K562 (cell line): ENCODE measurements around the gene KRT16. TPM values are rescaled to one million over a fixed set of nuclear protein-coding genes. Genes with fewer than 3 reads are reported as not detected.
A peak's percentile ranks its signal among the peaks of the same experiment; 100 is the strongest.

Experiments
- ATAC-seq: fragments of 200-7000 bp; cut with Tn5 transposase; 3 replicates; pipeline ENCODE4 v1.9.1; 2020; ENCODE audit warnings: moderate library complexity
- BruUV-seq: library from RNA; stranded (reverse); fragments of 400-500 nt; replicated peaks from 2 replicates; lab custom pipeline; 2021; lab: Mats Ljungman, UMichigan
- CTCF ChIA-PET: fragments of 300-600 bp; formaldehyde crosslinking; extraction: SDS; loops from one replicate; lab custom pipeline; 2021; ENCODE audit warnings: low intra/inter-chr PET ratio; lab: Yijun Ruan, JAX
- POLR2A ChIA-PET: fragments of 300-600, 350-650 bp; sonication (Branson Sonifier 250); formaldehyde crosslinking; extraction: SDS; loops from one replicate; lab custom pipeline; 2021; ENCODE audit warnings: antibody characterized with exemption, inconsistent platforms; lab: Yijun Ruan, JAX
- DNase-seq, 4 experiments: peaks; one replicate each; pipeline versions ENCODE4 v3.0.0 to v3.0.0-alpha.2; 2011 to 2018; ENCODE audit warnings: low spot score in 3 of 4, mixed read lengths in 3 of 4; ENCODE audit errors: extremely low read depth in 1 of 4
- FAIRE-seq: peaks from 2 replicates; lab custom pipeline; 2011; peaks lifted over from hg19 to GRCh38; lab: Jason Lieb, UNC
- H2AFZ ChIP-seq: 2 replicates; pipeline ENCODE4 v1.6.0; 2011; ENCODE audit warnings: low read depth, low read length, control low read depth, inconsistent platforms
- H3K27ac ChIP-seq: fragments of 200-600 bp; 3 replicates; pipeline ENCODE4 v1.8.0; 2011; ENCODE audit warnings: low read depth, mild to moderate bottlenecking, control low read depth, inconsistent platforms, low read length, moderate library complexity, mixed read lengths; ENCODE audit errors: extremely low read depth
- H3K27me3 ChIP-seq, 2 experiments: fragments of 300-600 bp in 1 of 2; 2 replicates in 1 of 2; 3 replicates in 1 of 2; pipeline versions ENCODE4 v1.6.0 to v1.8.0; 2011; ENCODE audit warnings: inconsistent platforms in 2 of 2, low read length in 2 of 2, mild to moderate bottlenecking in 1 of 2, mixed read lengths in 1 of 2, moderate library complexity in 1 of 2; ENCODE audit not compliant: control insufficient read depth in 2 of 2, insufficient read depth in 2 of 2
- H3K36me3 ChIP-seq: fragments of 300-600 bp; 3 replicates; pipeline ENCODE4 v1.8.0; 2011; ENCODE audit warnings: mild to moderate bottlenecking, low read length, inconsistent platforms; ENCODE audit not compliant: control insufficient read depth, insufficient read depth
- H3K4me1 ChIP-seq, 2 experiments: fragments of 200-600 bp in 1 of 2; replicated peaks in 1 of 2; 2 replicates in 1 of 2; 3 replicates in 1 of 2; pipeline versions ENCODE4 v1.5.1 to v1.8.0; 2011; ENCODE audit warnings: inconsistent platforms in 2 of 2, low read length in 2 of 2, mild to moderate bottlenecking in 1 of 2, mixed read lengths in 1 of 2, moderate library complexity in 1 of 2; ENCODE audit not compliant: control insufficient read depth in 2 of 2, insufficient read depth in 2 of 2
- H3K4me2 ChIP-seq: 2 replicates; pipeline ENCODE4 v1.6.1; 2011; ENCODE audit warnings: low read length, control low read depth, inconsistent platforms, mixed read lengths; ENCODE audit not compliant: insufficient read depth
- H3K4me3 ChIP-seq: fragments of 200-600 bp; sonication (generic), shearing (Covaris generic); 2 replicates; pipeline ENCODE4 v1.5.1; 2016; ENCODE audit warnings: control low read depth, inconsistent platforms
- H3K79me2 ChIP-seq: fragments of 200-600 bp; 3 replicates; pipeline ENCODE4 v1.8.0; 2011; ENCODE audit warnings: low read length, inconsistent platforms; ENCODE audit not compliant: control insufficient read depth, insufficient read depth
- H3K9ac ChIP-seq, 2 experiments: 2 replicates each; pipeline versions ENCODE4 v1.6.0 to v1.6.1; 2011; ENCODE audit warnings: low read depth in 2 of 2, low read length in 2 of 2, control low read depth in 1 of 2, inconsistent platforms in 1 of 2, mild to moderate bottlenecking in 1 of 2, mixed read lengths in 1 of 2; ENCODE audit not compliant: insufficient read depth in 1 of 2
- H3K9me1 ChIP-seq: one replicate; pipeline ENCODE4 v1.6.0; 2011; ENCODE audit warnings: inconsistent platforms, mild to moderate bottlenecking, low read length, moderate library complexity; ENCODE audit not compliant: control insufficient read depth, insufficient read depth
- H3K9me3 ChIP-seq: replicated peaks from 2 replicates; pipeline ENCODE4 v1.5.1; 2011; ENCODE audit warnings: low read depth, low read length, inconsistent platforms; ENCODE audit not compliant: control insufficient read depth, insufficient read depth
- H4K20me1 ChIP-seq: replicated peaks from 2 replicates; pipeline ENCODE4 v1.6.1; 2011; ENCODE audit warnings: low read length, inconsistent platforms, mixed read lengths; ENCODE audit not compliant: control insufficient read depth, insufficient read depth
- EGR1 ChIP-seq: fragments of 450-650 bp; conservative IDR thresholded peaks from 2 replicates; pipeline ENCODE4 v1.6.1; 2017; ENCODE audit warnings: mild to moderate bottlenecking
- MEIS2 ChIP-seq: fragments of 450-650 bp; IDR thresholded peaks from 2 replicates; pipeline ENCODE4 v1.6.1; 2014; ENCODE audit warnings: mild to moderate bottlenecking; ENCODE audit not compliant: partially characterized antibody
- WGBS: fragments of 100-300 bp; shearing (Covaris generic); methylation state at CpG from one replicate; pipeline ENCODE4 v1.1.6; 2016; ENCODE audit warnings: low coverage, mixed read lengths; ENCODE audit not compliant: insufficient coverage; ENCODE audit errors: missing lambda C conversion rate; 5-methylcytosine and 5-hydroxymethylcytosine counted together
- in situ Hi-C: fragments of 300-500 bp; cut with MboI; formaldehyde crosslinking; loops from 4 replicates; pipeline ENCODE4 v1.15.0; 2018; ENCODE audit warnings: inconsistent platforms, mixed read lengths
- intact Hi-C: fragments of 100-400 bp; cut with micrococcal nuclease; formaldehyde crosslinking; loops from 2 replicates; pipeline ENCODE4 v1.14.2; 2022
- polyA plus RNA-seq, 8 experiments: library from polyadenylated mRNA; depleted of rRNA in 4 of 8; stranded (reverse) in 5 of 8; unstranded in 3 of 8; fragments of >200 nt; fragmentation: Nextera tagmentation in 2 of 8; fragmentation: Illumina TruSeq in 1 of 8; extraction: Ambion mirVana in 2 of 8; extraction: Trizol in 1 of 8; gene quantifications; 2 replicates each; pipeline versions ENCODE4 v1.2.1 to v1.2.3, GENCODE V29; 2011 to 2014; ENCODE audit warnings: inconsistent platforms in 1 of 8, missing spikeins in 1 of 8
- total RNA-seq, 7 experiments: library from RNA; depleted of rRNA in 6 of 7; stranded (reverse); fragments of >200 nt in 6 of 7; fragmentation: Illumina TruSeq in 2 of 7; extraction: Trizol in 2 of 7; gene quantifications; 2 replicates each; pipeline versions ENCODE4 v1.2.1 to v1.2.3, GENCODE V29; 2011 to 2021; ENCODE audit warnings: low replicate concordance in 1 of 7
- TF ChIP-seq, protein P1 (sequence below), 2 experiments: IDR thresholded peaks in 1 of 2; conservative IDR thresholded peaks in 1 of 2; 2 replicates each; pipeline ENCODE4 v1.6.1; 2016; ENCODE audit warnings: low read depth in 2 of 2, mild to moderate bottlenecking in 1 of 2, missing compliant biosample characterization in 1 of 2, missing genetic modification characterization in 1 of 2, moderate library complexity in 1 of 2
- TF ChIP-seq, protein P2 (sequence below): fragments of 250-450 bp; sonication (Bioruptor Pico); IDR thresholded peaks from 2 replicates; pipeline ENCODE4 v1.4.0; 2020

The KRT16 gene
- total and polyA plus RNA-seq, 9 of the 15 experiments (the other 6 are each of a cell fraction or from before 2014, with no cell fraction given): 0.04 TPM; not detected in 8

DNA sequence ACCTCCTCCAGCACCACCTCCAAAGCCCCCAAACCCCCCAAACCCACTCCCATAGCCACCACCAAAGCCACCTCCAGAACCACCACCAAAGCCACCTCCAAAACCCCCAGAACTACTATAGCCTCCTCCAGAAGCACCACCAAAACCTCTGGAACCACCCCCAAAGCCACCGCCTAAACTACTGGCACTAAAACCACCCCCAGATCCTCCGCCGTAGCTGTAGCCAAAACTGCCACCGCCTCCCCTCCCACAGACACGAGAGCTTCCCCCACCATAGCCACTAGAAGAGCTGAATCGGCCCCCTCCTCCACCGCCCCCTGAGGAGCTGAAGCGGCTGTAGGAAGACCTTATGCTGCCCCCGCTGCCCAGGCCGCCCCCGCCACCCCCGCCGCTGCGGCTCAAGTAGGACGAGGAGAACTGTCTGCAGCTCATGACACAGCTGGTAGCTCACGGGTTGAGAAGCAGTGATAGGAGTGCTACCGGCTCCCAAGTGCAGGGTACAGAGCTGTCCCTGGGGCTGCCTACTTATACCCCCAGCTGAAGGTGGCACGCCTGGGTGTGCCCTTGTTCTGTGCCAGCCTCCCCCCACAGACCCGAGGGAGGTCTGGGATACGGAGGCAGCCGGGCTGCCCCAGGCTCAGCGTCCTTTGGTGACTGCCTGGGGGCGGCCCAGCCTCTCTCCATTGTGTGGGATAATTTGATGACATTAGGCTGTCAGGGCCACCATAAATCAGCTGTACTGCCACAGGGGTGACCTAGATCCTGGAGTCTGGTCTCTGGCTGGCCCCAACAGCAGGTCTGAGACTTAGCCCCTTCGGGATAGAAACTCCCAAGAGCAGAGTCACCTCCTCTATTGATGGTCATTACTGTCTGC is 40.8 kb downstream of the KRT16 start, which contains the start of gene KRT9:
Gene KRT9, minus strand, starts transcription at position 499 of the 874 bp plus-strand sequence. Its CDS starts 67 bp downstream, at position 432.
- no peak for FAIRE-seq
- Histone ChIP-seq H3K4me3 (no peak within 1 kb of the TSS), H3K79me2 (no peaks in the 10 kb centered on the region), H3K9me3 (no peaks in the 10 kb centered on the region), H3K4me1 (peaks cover 0 to 10% of the 10 kb centered on the region in 2 experiments; a peak in 3 of 5 replicates), H3K36me3 (no peaks in the 10 kb centered on the region), H3K27me3 (peaks cover 33 to 51% of the 10 kb centered on the region in 2 experiments), H3K27ac (no peak within 1 kb of the TSS), H3K4me2 (no peak within 1 kb of the TSS), H3K9ac (no peak within 1 kb of the TSS), H4K20me1 (no peaks in the 10 kb centered on the region), H2AFZ (no peak within 1 kb of the TSS), H3K9me1 (no peaks in the 10 kb centered on the region)
- WGBS: 2% methylated on average over 15 of the region's 24 CpGs
- DNase-seq: no peak
- intact Hi-C loops (no loop called here), in situ Hi-C loops (no loop called here)
- no TSS peak for BruUV-seq
- ChIA-PET CTCF (interaction anchor here (0.6 kb wide), 1 partner anchor 1533 kb away, joined by 3 read pairs; no protein-coding TSS in a partner anchor), POLR2A (interaction anchor here (0.6 to 1.5 kb wide), 3 partner anchors 9 to 57 kb away, joined by 3 to 4 read pairs (median 3); no protein-coding TSS in a partner anchor)
- peak; percentile 82 for TF ChIP-seq EGR1
- TF ChIP-seq, protein P1, sequence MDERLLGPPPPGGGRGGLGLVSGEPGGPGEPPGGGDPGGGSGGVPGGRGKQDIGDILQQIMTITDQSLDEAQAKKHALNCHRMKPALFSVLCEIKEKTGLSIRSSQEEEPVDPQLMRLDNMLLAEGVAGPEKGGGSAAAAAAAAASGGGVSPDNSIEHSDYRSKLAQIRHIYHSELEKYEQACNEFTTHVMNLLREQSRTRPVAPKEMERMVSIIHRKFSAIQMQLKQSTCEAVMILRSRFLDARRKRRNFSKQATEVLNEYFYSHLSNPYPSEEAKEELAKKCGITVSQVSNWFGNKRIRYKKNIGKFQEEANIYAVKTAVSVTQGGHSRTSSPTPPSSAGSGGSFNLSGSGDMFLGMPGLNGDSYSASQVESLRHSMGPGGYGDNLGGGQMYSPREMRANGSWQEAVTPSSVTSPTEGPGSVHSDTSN (CRISPR knock-in tag; IDR thresholded peaks at IDR 0.05; ENCODE audit: low read depth): no peak
- TF ChIP-seq, protein P1 (tag; conservative IDR thresholded peaks at IDR 0.05; ENCODE audit: low read depth): peak; percentile 54
- TF ChIP-seq, protein P2, sequence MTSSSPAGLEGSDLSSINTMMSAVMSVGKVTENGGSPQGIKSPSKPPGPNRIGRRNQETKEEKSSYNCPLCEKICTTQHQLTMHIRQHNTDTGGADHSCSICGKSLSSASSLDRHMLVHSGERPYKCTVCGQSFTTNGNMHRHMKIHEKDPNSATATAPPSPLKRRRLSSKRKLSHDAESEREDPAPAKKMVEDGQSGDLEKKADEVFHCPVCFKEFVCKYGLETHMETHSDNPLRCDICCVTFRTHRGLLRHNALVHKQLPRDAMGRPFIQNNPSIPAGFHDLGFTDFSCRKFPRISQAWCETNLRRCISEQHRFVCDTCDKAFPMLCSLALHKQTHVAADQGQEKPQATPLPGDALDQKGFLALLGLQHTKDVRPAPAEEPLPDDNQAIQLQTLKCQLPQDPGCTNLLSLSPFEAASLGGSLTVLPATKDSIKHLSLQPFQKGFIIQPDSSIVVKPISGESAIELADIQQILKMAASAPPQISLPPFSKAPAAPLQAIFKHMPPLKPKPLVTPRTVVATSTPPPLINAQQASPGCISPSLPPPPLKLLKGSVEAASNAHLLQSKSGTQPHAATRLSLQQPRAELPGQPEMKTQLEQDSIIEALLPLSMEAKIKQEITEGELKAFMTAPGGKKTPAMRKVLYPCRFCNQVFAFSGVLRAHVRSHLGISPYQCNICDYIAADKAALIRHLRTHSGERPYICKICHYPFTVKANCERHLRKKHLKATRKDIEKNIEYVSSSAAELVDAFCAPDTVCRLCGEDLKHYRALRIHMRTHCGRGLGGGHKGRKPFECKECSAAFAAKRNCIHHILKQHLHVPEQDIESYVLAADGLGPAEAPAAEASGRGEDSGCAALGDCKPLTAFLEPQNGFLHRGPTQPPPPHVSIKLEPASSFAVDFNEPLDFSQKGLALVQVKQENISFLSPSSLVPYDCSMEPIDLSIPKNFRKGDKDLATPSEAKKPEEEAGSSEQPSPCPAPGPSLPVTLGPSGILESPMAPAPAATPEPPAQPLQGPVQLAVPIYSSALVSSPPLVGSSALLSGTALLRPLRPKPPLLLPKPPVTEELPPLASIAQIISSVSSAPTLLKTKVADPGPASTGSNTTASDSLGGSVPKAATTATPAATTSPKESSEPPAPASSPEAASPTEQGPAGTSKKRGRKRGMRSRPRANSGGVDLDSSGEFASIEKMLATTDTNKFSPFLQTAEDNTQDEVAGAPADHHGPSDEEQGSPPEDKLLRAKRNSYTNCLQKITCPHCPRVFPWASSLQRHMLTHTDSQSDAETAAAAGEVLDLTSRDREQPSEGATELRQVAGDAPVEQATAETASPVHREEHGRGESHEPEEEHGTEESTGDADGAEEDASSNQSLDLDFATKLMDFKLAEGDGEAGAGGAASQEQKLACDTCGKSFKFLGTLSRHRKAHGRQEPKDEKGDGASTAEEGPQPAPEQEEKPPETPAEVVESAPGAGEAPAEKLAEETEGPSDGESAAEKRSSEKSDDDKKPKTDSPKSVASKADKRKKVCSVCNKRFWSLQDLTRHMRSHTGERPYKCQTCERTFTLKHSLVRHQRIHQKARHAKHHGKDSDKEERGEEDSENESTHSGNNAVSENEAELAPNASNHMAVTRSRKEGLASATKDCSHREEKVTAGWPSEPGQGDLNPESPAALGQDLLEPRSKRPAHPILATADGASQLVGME (CRISPR knock-in tag): no peak
- peak; percentile 53 for TF ChIP-seq MEIS2
- ATAC-seq: no peak
